Activated T-cell treated with anti-CD3 and anti-CD28 coated beads, Interleukin-2, amount 50 U/mL, for 1 hour (primary cell): Measurements from ENCODE around the gene PKLR.
"Not testable (repeated sequence)": the region's sequence is repeated elsewhere in the genome, so short reads cannot be mapped to it uniquely, and the experiment has no call there.

ENCODE experiments used
- DNase-seq: peaks from one replicate; pipeline ENCODE4 v3.0.0-alpha.2; 2020

PKLR gene

DNA sequence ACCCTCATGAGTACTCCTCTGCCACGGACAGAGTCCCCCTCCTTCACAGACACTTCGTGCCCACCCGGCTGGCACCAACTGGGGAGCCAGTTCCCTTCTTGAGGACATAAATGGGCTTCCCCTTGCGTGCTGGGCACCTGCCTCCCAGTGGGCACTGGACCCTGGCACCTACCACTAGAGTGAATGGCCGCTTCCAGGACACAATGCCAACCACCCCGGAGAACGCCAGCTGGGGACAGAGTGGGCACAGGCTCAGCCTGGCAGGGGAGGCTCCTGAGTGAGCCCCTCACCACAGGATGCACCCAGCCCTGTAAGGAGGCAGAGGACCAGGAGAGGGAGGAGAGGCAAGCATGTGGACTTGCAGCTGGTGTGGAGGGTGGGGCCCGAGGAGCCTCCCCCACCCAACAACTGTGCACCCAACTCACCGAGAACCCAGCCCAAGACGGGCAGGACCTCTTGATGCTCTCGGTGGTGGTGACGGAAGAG is 47.0 kb downstream of the PKLR start:
- DNase-seq: no peak

DNA sequence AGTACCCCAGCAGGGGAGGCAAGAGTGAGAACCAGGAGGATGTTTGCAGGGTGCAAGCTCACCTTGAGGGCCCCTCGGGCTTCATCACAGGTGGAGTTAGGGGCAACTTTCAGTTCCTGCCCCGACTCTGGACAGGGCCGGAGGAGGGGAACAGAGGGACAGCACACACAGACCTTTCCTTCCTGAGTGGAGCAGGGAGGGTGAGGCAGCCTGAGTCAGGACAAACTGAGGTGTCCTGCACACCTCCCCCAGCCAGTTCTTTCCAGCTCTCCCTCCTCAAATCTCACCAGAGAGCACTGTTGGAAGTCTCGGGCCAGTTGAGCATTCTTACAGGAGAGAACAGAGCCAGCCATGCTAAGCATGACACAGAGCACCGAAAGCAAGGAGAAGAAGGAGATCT is 47.4 kb downstream of the PKLR start:
- no peak for DNase-seq

DNA sequence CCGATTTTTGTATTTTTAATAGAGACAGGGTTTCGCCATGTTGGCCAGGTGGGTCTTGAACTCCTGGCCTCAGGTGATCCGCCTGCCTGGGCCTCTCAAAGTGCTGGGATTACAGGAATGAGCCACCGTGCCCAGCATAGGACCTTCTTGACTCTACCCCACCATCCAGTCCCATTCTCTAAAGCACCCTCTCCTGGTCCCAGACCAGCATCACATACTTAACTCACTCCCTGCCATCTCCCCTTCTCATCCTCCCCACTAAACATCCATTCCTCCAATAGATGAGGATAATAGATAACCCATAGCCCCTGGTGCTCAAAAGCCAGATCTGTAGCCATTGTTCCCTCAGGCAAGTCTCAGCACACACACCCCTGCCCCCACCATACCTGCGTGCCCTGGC is 48.0 kb downstream of the PKLR start:
- DNase-seq: no peak

DNA sequence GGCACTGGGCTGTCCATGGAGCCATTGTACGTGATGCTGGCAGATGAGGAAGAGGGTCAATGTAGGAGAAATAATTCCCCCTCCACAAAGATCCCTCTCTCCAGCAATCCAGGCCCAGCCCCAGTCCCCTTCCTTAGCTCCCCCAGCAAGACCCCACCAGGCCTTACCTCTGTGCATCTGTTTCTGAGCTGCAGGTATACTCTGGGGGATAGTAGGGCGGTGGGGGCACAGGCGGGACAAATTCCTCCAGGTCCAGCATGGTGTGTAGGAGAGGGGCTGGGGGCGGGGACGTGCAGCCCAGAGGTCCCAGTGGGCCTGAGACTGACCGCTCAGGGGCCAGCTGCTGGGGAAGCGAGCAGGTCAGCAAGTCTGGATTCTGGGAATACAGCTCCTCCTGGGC is 49.7 kb downstream of the PKLR start:
- no peak for DNase-seq

DNA sequence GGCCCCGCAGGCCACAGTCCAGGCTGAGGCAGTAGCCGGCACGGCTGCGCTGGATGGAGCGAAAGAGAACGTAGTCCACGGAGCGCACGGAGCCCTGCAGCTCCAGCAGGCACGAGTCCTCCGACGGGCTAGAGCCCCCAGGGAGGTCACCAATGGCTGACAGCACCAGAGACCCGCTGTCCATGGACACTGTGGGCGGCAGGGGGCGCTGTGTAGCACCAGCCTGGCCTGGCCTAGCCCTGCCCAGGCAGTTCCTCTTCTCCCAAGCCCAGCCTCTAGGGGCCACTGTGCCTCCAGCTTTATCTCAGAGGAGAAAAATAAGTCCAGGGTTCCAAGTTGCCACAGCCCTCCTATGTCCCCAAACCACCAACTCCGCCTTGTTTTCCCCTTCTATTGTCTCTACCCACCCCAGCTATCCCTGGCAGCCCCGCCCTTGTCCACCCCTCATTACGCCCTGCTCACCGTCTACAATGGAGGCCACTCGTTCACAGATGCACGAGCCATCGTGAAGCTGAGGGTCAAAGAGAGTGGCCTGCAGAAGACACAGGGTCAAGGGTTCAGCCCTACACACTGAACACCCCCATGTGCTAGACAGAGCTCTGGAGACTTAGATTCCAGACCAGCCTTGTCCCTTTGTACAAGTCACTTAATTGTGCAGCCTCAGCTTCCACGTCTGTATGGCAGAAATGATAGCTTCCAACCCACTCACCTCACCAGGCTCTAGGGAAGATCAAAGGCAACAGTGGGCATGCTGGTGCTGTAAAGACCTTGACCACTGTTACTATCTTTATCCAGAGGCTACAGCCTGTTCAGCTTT is 50.4 kb downstream of the PKLR start:
- peak; percentile 97 for DNase-seq

DNA sequence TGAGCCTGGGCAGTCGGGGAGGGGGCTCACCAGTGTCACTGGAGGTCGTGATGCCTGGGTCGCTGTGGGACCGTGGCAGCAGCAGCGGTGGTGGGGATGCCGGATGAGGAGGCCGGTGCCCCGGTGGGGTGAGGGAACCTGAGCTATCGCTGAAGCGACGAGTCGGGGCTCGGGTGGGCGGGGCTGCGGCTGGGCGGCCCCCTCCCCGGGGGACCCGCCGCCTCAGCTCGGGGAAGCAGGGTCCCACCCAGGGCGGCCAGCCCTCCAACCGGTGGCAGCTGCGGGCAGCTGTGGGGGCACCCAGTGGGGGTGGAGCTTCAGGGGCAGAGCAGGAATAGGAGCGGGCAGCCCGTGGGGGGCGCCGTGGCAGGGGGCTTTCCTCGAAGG is 51.0 kb downstream of the PKLR start:
- no peak for DNase-seq

DNA sequence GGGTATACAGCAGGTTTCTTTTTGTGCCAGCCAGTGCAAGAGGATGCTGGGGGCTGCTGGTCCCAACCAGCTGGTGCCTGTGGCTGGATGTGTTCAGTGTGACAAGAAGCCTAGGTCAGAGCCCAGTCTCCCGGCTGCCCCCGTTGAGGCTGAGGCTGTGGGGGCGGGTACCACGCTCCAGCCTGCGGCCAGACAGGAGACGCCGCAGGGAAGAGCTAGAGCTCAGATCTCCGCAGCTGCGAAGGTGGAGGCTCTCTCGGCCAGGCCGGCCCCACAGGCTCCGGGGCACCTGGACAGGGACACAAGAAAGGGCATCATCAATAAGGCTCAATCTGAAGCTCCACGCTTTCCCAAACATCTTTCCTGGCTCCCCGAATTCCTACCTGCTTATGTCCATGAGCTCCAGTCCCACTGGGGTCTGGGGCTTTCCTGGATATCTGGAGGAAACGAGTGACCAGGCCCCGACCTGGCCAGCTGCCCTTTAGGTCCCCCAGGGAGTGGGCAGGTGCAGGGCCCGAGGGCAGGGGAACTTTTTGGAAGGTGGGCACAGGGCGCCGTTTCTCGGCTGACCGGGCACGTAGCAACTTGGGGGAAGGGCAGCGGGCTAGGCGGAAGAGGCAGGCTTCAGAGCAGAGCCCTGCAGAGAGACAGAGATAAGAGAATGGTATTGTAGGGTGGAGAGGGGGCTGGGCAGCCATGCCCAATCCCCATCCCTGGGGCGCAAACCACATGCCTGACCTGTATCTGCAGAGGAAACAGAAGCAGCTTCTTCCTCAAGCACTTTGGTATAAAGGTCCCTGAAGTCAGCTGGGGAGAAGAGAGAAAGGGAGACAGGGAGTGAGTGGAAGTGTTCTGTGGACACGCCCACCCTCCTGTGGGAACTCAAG is 53.3 kb downstream of the PKLR start:
- no peak for DNase-seq

DNA sequence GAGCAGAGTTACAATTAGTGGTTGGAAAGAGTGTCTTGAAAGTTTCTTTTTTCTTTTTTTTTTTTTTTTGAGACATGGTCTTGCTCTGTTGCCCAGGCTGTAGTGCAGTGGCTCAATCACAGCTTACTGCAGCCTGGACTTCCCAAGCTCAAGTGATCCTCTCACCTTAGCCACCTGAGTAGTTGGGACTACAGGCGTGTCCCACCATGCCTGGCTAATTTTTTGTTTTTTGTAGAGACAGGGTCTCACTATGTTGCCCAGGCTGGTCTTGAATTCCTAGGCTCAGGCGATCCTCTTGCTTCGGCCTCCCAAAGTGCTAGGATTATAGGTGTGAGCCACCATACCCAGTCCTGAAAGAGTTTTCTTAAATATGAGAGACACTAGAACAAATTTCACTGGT is 54.4 kb downstream of the PKLR start:
- DNase-seq: not testable (repeated sequence)

DNA sequence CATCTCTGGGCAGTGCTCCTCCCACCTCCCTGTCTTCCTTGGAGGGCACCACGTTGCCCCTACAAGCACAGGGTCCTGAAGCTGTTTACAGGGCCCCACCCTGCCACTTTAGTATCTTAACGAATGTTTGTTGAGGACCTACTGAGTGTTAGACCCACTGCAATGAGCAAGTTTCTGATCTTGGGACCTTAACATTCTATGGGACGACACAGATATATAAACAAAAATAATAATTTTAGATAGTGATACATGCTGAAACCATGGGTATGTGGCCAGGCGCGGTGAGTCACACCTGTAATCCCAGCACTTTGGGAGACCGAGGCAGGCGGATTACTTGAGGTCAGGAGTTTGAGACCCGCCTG is 56.1 kb downstream of the PKLR start:
- DNase-seq: no peak

DNA sequence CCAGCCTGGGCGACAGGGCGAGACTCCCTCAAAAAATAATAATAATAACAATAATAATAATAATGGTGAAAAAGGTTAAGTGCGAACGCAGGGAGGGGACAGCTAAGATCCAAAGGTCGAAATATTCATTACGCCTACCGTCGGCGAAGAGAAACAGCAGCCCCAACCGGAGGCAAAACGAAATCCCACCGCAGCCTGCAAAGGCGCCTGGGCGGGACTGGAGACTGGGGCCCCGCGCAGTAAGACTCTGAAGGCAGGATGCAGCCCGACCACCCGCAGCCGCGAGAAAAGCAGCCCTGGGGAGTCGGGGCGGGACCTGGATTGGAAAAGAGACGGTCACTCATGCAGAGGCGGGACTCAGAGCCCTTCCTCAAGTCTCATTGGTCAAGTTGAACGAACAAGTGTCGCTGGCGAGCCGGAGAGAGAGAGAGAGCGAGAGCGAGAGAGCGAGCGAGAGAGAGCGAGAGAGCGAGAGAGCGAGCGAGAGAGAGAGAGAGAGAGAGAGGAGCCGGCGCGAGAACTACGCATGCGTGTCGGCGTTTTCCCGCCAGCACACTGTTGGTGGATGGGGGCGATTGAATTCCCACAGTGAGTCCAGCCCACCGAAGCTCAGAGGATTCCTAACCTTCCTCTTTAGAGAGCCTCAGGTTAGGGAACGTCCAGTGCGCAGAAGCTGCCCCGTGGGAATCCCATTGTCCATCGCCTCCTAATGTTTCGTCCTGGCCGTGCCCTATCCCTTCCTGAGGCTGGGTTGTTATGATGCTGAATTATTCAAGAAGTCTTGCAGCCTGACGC is 56.7 kb downstream of the PKLR start:
- peak; percentile 90 for DNase-seq

DNA sequence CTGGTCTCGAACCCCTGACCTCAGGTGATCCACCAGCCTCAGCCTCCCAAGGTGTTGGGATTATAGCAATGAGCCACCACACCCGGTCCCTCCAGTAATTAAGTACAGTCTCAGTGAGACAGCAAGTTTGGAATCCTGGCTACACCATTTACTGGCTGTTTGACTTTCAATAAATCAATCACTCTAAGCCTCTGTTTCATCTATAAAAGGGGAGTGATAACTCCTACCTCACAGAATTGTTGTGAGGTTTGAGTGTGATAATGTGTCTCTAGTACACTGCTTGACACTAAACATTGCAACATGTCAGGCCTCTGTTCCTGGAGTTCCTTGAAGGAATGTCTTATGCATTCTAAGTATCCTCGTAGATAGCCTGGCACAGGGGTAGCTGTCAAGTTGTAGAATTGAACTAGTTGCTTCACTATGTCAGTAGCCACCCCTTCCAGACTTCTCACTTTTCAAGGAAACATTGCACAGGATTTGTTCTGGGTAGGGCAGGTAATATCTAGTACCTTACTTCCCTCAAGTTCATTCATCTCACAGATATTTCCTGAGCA is 58.4 kb downstream of the PKLR start:
- no peak for DNase-seq

DNA sequence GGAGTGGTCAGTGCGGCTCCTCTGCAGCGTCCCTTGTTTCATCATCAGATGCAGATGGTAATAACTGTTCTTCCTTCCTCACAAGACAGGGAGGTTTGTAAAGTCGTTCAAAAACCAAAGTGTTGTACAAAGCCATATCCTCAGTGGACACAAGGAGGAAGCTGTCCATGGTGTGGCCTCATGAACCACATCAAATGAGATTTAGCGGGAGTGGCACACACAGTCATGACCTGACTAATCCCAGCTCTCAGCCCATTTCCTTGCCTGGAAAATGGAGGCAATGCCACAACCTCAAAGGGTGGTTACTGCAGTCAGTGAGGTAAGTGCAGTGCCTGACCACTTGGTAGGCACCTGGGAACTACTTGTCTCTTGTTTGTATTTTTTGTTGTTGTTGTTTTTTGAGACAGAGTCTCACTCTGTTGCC is 59.4 kb downstream of the PKLR start:
- DNase-seq: no peak

DNA sequence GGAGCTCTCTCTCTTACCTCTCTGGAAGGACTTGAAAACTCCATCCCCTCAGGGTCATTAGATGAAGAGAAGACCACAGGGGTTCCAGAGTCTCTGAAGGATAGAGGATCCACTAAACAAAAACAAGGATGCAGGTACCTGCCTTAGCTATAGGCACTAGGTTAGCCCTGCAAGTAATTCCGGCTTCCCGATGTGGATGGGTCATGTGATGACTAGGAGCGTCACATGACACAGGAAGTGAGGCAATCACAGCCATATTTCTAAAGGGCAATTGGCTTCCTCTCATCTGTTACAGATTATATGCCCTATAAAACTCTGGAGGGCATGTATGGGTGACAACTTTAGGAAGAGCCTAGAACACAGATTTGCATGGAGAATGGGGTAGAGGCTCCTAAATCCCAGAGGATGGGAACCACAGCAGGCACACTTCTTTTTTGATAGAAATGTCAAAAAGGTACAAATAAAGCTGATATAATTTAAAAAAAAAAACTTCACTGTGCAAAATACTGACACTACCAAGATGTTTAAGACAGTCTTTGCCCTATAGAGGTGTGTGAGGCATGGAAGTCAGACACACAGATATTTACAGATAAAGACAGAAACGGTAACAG is 60.1 kb downstream of the PKLR start:
- no peak for DNase-seq
